ENCODE data around the gene CYB5R3.

DNA sequence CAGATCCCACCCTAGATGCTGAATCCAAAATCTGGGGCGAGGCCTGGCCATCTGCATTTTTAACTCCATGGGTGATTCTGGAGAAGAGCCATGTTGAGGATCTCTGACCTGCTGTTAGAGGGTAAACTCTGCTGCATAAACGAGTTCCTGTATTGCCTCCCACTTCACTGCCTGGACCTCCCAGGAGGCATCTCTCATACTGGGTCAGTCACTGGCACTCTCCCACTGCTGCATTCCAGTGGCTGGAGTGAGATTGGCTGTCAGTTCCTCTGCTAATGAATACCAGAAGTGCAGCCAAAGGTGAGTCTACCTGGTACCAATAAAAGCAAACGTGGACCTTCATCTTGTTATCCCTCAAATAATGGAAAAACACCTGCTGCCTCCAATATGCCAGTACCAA is 44.8 kb downstream of the CYB5R3 start:
- TF ChIP-seq CTCF (conservative IDR thresholded peaks at IDR 0.05 in 1 of 2, IDR thresholded peaks at IDR 0.05 in 1 of 2; ENCODE audit: low read depth in 1 of 2, low read length in 2 of 2) (no peak), EZH2 (IDR thresholded peaks at IDR 0.05; ENCODE audit: low read length, missing control alignments) (no peak)
